ENCODE data around the gene AMH. TPM values are rescaled to one million over a fixed set of nuclear protein-coding genes. Genes with fewer than 3 reads are reported as not detected.

The AMH gene
- total and polyA plus RNA-seq, 2 of the 13 experiments (the other 11 are each of a cell fraction or from before 2014, with no cell fraction given) = 0.03 to 0.18 TPM

DNA sequence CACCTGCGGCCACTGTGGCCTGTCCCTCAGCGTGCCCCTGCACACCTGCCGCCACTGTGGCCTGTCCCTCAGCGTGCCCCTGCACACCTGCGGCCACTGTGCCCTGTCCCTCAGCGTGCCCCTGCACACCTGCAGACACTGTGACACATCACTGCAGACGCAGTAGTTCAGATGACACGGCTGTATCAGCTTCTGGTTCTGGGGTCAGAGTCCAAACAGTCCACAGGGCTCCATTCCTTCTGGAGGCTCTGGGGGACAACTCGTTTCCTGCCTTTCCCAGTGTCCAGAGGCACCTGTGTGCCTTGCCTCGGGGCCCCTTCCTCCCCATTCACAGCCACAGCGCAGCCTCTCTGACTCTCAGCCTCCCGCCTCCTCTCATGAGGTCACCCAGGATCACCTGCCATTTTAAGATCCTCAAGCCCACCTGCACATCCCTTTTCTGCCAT, 7.0 kb upstream of the AMH start (continued):
- TF ChIP-seq DZIP1 (CRISPR knock-in tag; IDR thresholded peaks at IDR 0.05) (no peak), SAP130 (CRISPR knock-in tag; IDR thresholded peaks at IDR 0.05; ENCODE audit: low read depth) (peak; percentile 88), STAT5B (CRISPR knock-in tag; IDR thresholded peaks at IDR 0.05) (no peak), ZNF883 (CRISPR knock-in tag; IDR thresholded peaks at IDR 0.05; ENCODE audit: not compliant biosample characterization) (no peak), ZNF572 (CRISPR knock-in tag; IDR thresholded peaks at IDR 0.05) (0 out of 2 replicates have a peak, but pooled peaks have one; percentile 46), FOXA3 (CRISPR knock-in tag; IDR thresholded peaks at IDR 0.05) (peak; percentile 62), JUN (CRISPR knock-in tag; IDR thresholded peaks at IDR 0.05) (no peak), ATF6 (CRISPR knock-in tag; conservative IDR thresholded peaks at IDR 0.05) (no peak), FUBP1 (CRISPR knock-in tag; IDR thresholded peaks at IDR 0.05; ENCODE audit: borderline replicate concordance) (no peak), ZMYM2 (CRISPR knock-in tag; IDR thresholded peaks at IDR 0.05) (0 out of 2 replicates have a peak, but pooled peaks have one; percentile 19), NR2C2 (CRISPR knock-in tag; IDR thresholded peaks at IDR 0.05; ENCODE audit: borderline replicate concordance) (peak; percentile 68; the same call in 1 of the 2 replicates)
- TF ChIP-seq, protein P1, sequence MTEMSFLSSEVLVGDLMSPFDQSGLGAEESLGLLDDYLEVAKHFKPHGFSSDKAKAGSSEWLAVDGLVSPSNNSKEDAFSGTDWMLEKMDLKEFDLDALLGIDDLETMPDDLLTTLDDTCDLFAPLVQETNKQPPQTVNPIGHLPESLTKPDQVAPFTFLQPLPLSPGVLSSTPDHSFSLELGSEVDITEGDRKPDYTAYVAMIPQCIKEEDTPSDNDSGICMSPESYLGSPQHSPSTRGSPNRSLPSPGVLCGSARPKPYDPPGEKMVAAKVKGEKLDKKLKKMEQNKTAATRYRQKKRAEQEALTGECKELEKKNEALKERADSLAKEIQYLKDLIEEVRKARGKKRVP (CRISPR knock-in tag; IDR thresholded peaks at IDR 0.05) = no peak
- TF ChIP-seq, protein P2, sequence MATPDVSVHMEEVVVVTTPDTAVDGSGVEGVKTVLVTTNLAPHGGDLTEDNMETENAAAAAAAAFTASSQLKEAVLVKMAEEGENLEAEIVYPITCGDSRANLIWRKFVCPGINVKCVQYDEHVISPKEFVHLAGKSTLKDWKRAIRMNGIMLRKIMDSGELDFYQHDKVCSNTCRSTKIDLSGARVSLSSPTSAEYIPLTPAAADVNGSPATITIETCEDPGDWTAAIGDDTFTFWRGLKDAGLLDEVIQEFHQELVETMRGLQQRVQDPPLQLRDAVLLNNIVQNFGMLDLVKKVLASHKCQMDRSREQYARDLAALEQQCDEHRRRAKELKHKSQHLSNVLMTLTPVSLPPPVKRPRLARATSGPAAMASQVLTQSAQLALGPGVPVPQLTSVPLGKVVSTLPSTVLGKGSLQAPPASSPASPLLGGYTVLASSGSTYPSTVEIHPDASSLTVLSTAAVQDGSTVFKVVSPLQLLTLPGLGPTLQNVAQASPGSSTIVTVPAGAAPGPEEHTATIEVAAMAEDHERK (CRISPR knock-in tag; IDR thresholded peaks at IDR 0.05; ENCODE audit: low read depth) = no peak
- TF ChIP-seq, protein P3, sequence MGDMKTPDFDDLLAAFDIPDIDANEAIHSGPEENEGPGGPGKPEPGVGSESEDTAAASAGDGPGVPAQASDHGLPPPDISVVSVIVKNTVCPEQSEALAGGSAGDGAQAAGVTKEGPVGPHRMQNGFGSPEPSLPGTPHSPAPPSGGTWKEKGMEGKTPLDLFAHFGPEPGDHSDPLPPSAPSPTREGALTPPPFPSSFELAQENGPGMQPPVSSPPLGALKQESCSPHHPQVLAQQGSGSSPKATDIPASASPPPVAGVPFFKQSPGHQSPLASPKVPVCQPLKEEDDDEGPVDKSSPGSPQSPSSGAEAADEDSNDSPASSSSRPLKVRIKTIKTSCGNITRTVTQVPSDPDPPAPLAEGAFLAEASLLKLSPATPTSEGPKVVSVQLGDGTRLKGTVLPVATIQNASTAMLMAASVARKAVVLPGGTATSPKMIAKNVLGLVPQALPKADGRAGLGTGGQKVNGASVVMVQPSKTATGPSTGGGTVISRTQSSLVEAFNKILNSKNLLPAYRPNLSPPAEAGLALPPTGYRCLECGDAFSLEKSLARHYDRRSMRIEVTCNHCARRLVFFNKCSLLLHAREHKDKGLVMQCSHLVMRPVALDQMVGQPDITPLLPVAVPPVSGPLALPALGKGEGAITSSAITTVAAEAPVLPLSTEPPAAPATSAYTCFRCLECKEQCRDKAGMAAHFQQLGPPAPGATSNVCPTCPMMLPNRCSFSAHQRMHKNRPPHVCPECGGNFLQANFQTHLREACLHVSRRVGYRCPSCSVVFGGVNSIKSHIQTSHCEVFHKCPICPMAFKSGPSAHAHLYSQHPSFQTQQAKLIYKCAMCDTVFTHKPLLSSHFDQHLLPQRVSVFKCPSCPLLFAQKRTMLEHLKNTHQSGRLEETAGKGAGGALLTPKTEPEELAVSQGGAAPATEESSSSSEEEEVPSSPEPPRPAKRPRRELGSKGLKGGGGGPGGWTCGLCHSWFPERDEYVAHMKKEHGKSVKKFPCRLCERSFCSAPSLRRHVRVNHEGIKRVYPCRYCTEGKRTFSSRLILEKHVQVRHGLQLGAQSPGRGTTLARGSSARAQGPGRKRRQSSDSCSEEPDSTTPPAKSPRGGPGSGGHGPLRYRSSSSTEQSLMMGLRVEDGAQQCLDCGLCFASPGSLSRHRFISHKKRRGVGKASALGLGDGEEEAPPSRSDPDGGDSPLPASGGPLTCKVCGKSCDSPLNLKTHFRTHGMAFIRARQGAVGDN (CRISPR knock-in tag; IDR thresholded peaks at IDR 0.05) = peak; percentile 81
- TF ChIP-seq, protein P4, sequence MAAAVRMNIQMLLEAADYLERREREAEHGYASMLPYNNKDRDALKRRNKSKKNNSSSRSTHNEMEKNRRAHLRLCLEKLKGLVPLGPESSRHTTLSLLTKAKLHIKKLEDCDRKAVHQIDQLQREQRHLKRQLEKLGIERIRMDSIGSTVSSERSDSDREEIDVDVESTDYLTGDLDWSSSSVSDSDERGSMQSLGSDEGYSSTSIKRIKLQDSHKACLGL (CRISPR knock-in tag; IDR thresholded peaks at IDR 0.05) = no peak

All from HepG2 (cell line).